ENCODE measurements around the gene LRRC70. TPM values are rescaled to one million over a fixed set of nuclear protein-coding genes. Genes with fewer than 3 reads are reported as not detected.

Gene LRRC70
- total and polyA plus RNA-seq, 2 experiments from 2014 or later: 0.15 to 1.7 TPM

DNA sequence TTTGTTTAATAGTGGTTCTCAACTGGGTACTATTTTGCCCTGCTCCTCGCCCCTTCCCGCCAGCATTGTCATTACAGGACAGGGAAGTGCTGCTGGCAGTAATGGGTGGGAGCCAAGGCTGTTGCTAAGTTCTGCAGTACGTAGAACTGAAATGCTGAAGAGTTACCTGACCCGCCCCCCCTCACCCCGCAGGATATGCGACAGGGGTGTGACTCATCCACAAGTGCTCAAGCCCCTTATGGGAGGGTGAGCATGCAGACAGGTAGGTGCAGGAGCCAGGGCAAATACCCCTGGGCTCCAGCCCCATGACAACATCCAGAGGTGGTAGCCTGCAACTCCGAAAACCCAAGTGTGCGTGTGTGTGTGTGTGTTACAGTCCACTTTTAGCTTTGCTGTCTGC lies 35.7 kb downstream of the LRRC70 start:
- H3K4me3 Mint-ChIP-seq: no peak overlapping the region

GRCh38 chr5:62616615-62617277 lies 38.1 kb downstream of the LRRC70 start:
- H3K4me3 Mint-ChIP-seq: no peak overlapping the region
- H3K9me3 Mint-ChIP-seq: peaks cover 14% of the 10 kb centered on the region; the same call in 2 of the 3 replicates
- H3F3A ChIP-seq (replicated peaks; ENCODE audit: low read depth): peaks cover 14% of the 10 kb centered on the region
- no peak overlapping the region for H3K4me2 ChIP-seq
- H2AFZ ChIP-seq: no peak overlapping the region
- peaks cover 5% of the 10 kb centered on the region for H3K27me3 Mint-ChIP-seq (ENCODE audit: insufficient read depth, low read depth, poor library complexity)
- ATAC-seq (no peak), DNase-seq (ENCODE audit: low spot score) (no peak)
- H3K27ac Mint-ChIP-seq: no peak overlapping the region; the same call in 1 of the 2 replicates
- H3K27ac ChIP-seq (ENCODE audit: low read depth): no peak overlapping the region
- peaks cover 15% of the 10 kb centered on the region for H3K4me1 Mint-ChIP-seq
- TF ChIP-seq ETS1 (IDR thresholded peaks at IDR 0.05) (no peak), CTCF (conservative IDR thresholded peaks at IDR 0.05; ENCODE audit: low read depth in 2 of 2) (no peak), POLR2AphosphoS5 (IDR thresholded peaks at IDR 0.05; ENCODE audit: low read depth) (no peak), ZNF114 (CRISPR knock-in tag; IDR thresholded peaks at IDR 0.05) (no peak), EZH2phosphoT487 (IDR thresholded peaks at IDR 0.05; ENCODE audit: unreplicated experiment) (no peak)
- no peaks in the 10 kb centered on the region for H3K27me3 ChIP-seq (ENCODE audit: insufficient read depth)
- H3K36me3 Mint-ChIP-seq (ENCODE audit: low read depth): peaks cover 27% of the 10 kb centered on the region
- H3K4me3 ChIP-seq: no peak overlapping the region
- H3K4me1 ChIP-seq (ENCODE audit: insufficient read depth): peaks cover 12% of the 10 kb centered on the region
- no peaks in the 10 kb centered on the region for H4K20me1 ChIP-seq (replicated peaks; ENCODE audit: insufficient read depth)
- no peaks in the 10 kb centered on the region for H3K79me2 ChIP-seq (replicated peaks; ENCODE audit: insufficient read depth)
- no peaks in the 10 kb centered on the region for H3K36me3 ChIP-seq (ENCODE audit: insufficient read depth)
- H3K9me2 ChIP-seq (ENCODE audit: insufficient read depth): no peaks in the 10 kb centered on the region; the same call in none of the 2 replicates

More for the DNA sequence above, 35.7 kb downstream of the LRRC70 start:
- Mint-ChIP-seq H3K36me3 (ENCODE audit: low read depth) (peaks cover 30% of the 10 kb centered on the region), H3K27me3 (ENCODE audit: insufficient read depth, low read depth, poor library complexity) (peaks cover 3% of the 10 kb centered on the region), H3K4me1 (no peaks in the 10 kb centered on the region; the same call in 2 of the 3 replicates), H3K9me3 (peaks cover 14% of the 10 kb centered on the region; the same call in 1 of the 3 replicates), H3K27ac (no peak overlapping the region; the same call in 1 of the 2 replicates)
- no peaks in the 10 kb centered on the region for H3K79me2 ChIP-seq (replicated peaks; ENCODE audit: insufficient read depth)
- no peaks in the 10 kb centered on the region; the same call in 1 of the 2 replicates for H3K9me2 ChIP-seq (ENCODE audit: insufficient read depth)
- TF ChIP-seq CTCF (conservative IDR thresholded peaks at IDR 0.05; ENCODE audit: low read depth in 2 of 2): no peak
- TF ChIP-seq ZNF331 (CRISPR knock-in tag; IDR thresholded peaks at IDR 0.05; ENCODE audit: low read depth): no peak
- TF ChIP-seq ETS1 (IDR thresholded peaks at IDR 0.05): no peak
- no peak for TF ChIP-seq CREB1 (CRISPR knock-in tag; IDR thresholded peaks at IDR 0.05; ENCODE audit: low read depth)
- TF ChIP-seq EZH2phosphoT487 (IDR thresholded peaks at IDR 0.05; ENCODE audit: unreplicated experiment): no peak
- no peak for TF ChIP-seq STAT1 (IDR thresholded peaks at IDR 0.05; ENCODE audit: unreplicated experiment)
- H3K4me3 ChIP-seq: no peak overlapping the region
- no peaks in the 10 kb centered on the region for H3F3A ChIP-seq (replicated peaks; ENCODE audit: low read depth)
- DNase-seq (ENCODE audit: low spot score) (no peak), ATAC-seq (no peak)
- H3K27me3 ChIP-seq (ENCODE audit: insufficient read depth): no peaks in the 10 kb centered on the region
- no peaks in the 10 kb centered on the region for H3K36me3 ChIP-seq (ENCODE audit: insufficient read depth)
- H3K4me2 ChIP-seq: no peak overlapping the region
- H3K27ac ChIP-seq (ENCODE audit: low read depth): no peak overlapping the region
- no peaks in the 10 kb centered on the region; the same call in 1 of the 2 replicates for H3K4me1 ChIP-seq (ENCODE audit: insufficient read depth)
- H4K20me1 ChIP-seq (replicated peaks; ENCODE audit: insufficient read depth): no peaks in the 10 kb centered on the region
- no peak overlapping the region for H2AFZ ChIP-seq

Data from GM23338 (cell line).